Motor neuron (in vitro differentiated cells): ENCODE data around the gene INPP5A. TPM values are rescaled to one million over a fixed set of nuclear protein-coding genes. Genes with fewer than 3 reads are reported as not detected.
A peak's percentile ranks its signal among the peaks of the same experiment; 100 is the strongest.
"Not testable (repeated sequence)": the region's sequence is repeated elsewhere in the genome, so short reads cannot be mapped to it uniquely, and the experiment has no call there.

Experiments
- ATAC-seq, 8 experiments: fragments of 200-7000 bp; cut with Tn5 transposase; replicated peaks in 6 of 8; 2 replicates each; pipeline ENCODE4 v1.8.0; 2021; ENCODE audit warnings: mild to moderate bottlenecking in 8 of 8, moderate library complexity in 8 of 8
- H3K27ac ChIP-seq, 2 donors: fragments of 250-450 bp; sonication (Bioruptor Pico); 2 replicates each; pipeline ENCODE4 v1.9.0; 2021; ENCODE audit warnings: antibody characterized with exemption in 2 of 2, mild to moderate bottlenecking in 2 of 2, moderate library complexity in 1 of 2
- H3K4me1 ChIP-seq, 2 donors: fragments of 250-450 bp; sonication (Bioruptor Pico); replicated peaks in 1 of 2; 2 replicates each; pipeline ENCODE4 v1.6.1; 2021; ENCODE audit warnings: antibody characterized with exemption in 2 of 2, mild to moderate bottlenecking in 2 of 2, moderate library complexity in 1 of 2
- H3K4me3 ChIP-seq, 5 donors: fragments of 250-450 bp; sonication (Bioruptor Pico); 2 replicates each; pipeline ENCODE4 v1.9.0; 2021; ENCODE audit warnings: antibody characterized with exemption in 5 of 5, mild to moderate bottlenecking in 5 of 5, moderate library complexity in 4 of 5
- WGBS, 10 experiments: fragments of 450-650 bp; shearing (Covaris generic); methylation state at CpG; one replicate each; pipeline ENCODE4 v1.0.0; 2022; 5-methylcytosine and 5-hydroxymethylcytosine counted together
- in situ Hi-C, 9 experiments: fragments of 400-800 bp; cut with MboI; loops; one replicate each; pipeline ENCODE4 v1.15.0; 2021; ENCODE audit warnings: low sequenced_read_pairs in 9 of 9, low pct_unique_long_range_greater_than_20kb in 2 of 9; ENCODE audit not compliant: unreplicated experiment in 9 of 9
- total RNA-seq, 8 experiments: library from RNA; unstranded; fragments of 300-600 nt; gene quantifications; 2 replicates each; pipeline versions ENCODE4 v1.2.3 to v1.2.4, GENCODE V29; 2022

INPP5A gene
- total RNA-seq, 8 experiments from 2014 or later: 13.2 to 45.0 (median 17.9) TPM

- ATAC-seq, in situ Hi-C loops, H3K27ac ChIP-seq, H3K4me3 ChIP-seq: not testable (repeated sequence)
- H3K4me1 ChIP-seq: peaks cover 29 to 36% of the 10 kb centered on the region in 2 donors
- WGBS, 10 experiments: 80% methylated on average over 1 of the region's 9 CpGs; no CpG with 5 or more reads in 9 of the 10 experiments
These were observed 167.2 kb downstream of the INPP5A start for GRCh38 chr10:132704815-132705064.

- WGBS, 10 experiments: 89 to 100% (median 92%) methylated on average over 2 to 10 of the region's 15 CpGs; no CpG with 5 or more reads in 6 of the 10 experiments
- no peak overlapping the region for H3K27ac ChIP-seq
These were observed 167.6 kb downstream of the INPP5A start for GRCh38 chr10:132705173-132705572.

GRCh38 chr10:132705943-132706342 lies 168.4 kb downstream of the INPP5A start:
- Histone ChIP-seq H3K27ac (no peak overlapping the region), H3K4me3 (no peak overlapping the region), H3K4me1 (peaks cover 21 to 26% of the 10 kb centered on the region in 2 donors)
- 75 to 100% (median 100%) methylated on average over 1 of the region's 1 CpG; no CpG with 5 or more reads in 2 of the 10 experiments for WGBS, 10 experiments
- no peak for ATAC-seq
- in situ Hi-C loops: no loop called here

More at GRCh38 chr10:132705173-132705572, 167.6 kb downstream of the INPP5A start:
- Histone ChIP-seq H3K4me3 (no peak overlapping the region), H3K4me1 (peaks cover 25 to 31% of the 10 kb centered on the region in 2 donors)
- in situ Hi-C loops: no loop called here
- ATAC-seq: no peak

GRCh38 chr10:132706701-132707100 lies 169.1 kb downstream of the INPP5A start:
- peaks cover 13 to 26% of the 10 kb centered on the region in 2 donors for H3K4me1 ChIP-seq
- H3K4me3 ChIP-seq: no peak overlapping the region
- WGBS, 10 experiments: 80 to 100% (median 100%) methylated on average over 1 to 6 of the region's 11 CpGs; no CpG with 5 or more reads in 5 of the 10 experiments
- in situ Hi-C loops: no loop called here
- ATAC-seq: no peak
- H3K27ac ChIP-seq: no peak overlapping the region

- 50 to 100% (median 99%) methylated on average over 1 to 13 of the region's 14 CpGs; no CpG with 5 or more reads in 2 of the 10 experiments for WGBS, 10 experiments
- in situ Hi-C loops: no loop called here
- peaks cover 10 to 23% of the 10 kb centered on the region in 2 donors for H3K4me1 ChIP-seq
- H3K4me3 ChIP-seq: no peak overlapping the region
- no peak overlapping the region for H3K27ac ChIP-seq
- ATAC-seq: no peak
These were observed 169.7 kb downstream of the INPP5A start for GRCh38 chr10:132707121-132707775.

GRCh38 chr10:132707776-132708171 lies 170.2 kb downstream of the INPP5A start:
- ATAC-seq: no peak
- Histone ChIP-seq H3K4me3 (no peak overlapping the region), H3K4me1 (peaks cover 5 to 20% of the 10 kb centered on the region in 2 donors), H3K27ac (no peak overlapping the region)
- WGBS, 10 experiments: 82 to 100% (median 100%) methylated on average over 1 to 9 of the region's 15 CpGs; no CpG with 5 or more reads in 4 of the 10 experiments
- in situ Hi-C loops: no loop called here

GRCh38 chr10:132708441-132708840 lies 170.9 kb downstream of the INPP5A start:
- in situ Hi-C loops: no loop called here
- no peak for ATAC-seq
- H3K4me1 ChIP-seq: peaks cover 5 to 22% of the 10 kb centered on the region in 2 donors
- H3K27ac ChIP-seq: no peak overlapping the region
- no peak overlapping the region for H3K4me3 ChIP-seq
- WGBS, 10 experiments: 20 to 100% (median 83%) methylated on average over 1 to 6 of the region's 15 CpGs; no CpG with 5 or more reads in 4 of the 10 experiments

DNA sequence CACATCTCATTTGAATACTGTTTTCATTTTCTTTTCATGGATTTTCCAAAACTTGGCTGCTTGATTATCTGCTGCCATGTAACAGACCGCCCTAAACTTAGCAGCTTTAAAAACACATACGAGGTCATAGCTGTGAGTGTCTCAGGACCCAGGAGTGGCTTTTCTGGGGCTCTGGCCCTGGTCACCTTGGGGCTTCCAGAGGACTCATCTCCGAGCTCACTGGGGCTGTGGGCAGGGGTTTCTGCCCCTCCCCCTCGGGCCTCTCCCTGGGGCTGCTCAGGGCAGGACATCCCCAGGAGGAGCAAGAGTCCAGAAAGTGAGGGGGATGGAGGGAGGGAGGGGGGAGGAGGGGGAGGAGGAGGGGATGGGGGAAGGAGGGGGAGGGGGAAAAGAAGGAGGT lies 171.3 kb downstream of the INPP5A start:
- ATAC-seq: no peak
- H3K4me1 ChIP-seq: peaks cover 10 to 27% of the 10 kb centered on the region in 2 donors
- H3K4me3 ChIP-seq: no peak overlapping the region
- WGBS, 10 experiments: 80 to 100% (median 83%) methylated on average over 1 to 2 of the region's 4 CpGs; no CpG with 5 or more reads in 7 of the 10 experiments
- H3K27ac ChIP-seq: no peak overlapping the region
- in situ Hi-C loops: no loop called here

GRCh38 chr10:132709471-132709951 lies 171.9 kb downstream of the INPP5A start:
- 91 to 100% methylated on average over 1 to 7 of the region's 13 CpGs; no CpG with 5 or more reads in 8 of the 10 experiments for WGBS, 10 experiments
- H3K27ac ChIP-seq: no peak overlapping the region
- in situ Hi-C loops: no loop called here
- no peak for ATAC-seq
- no peak overlapping the region for H3K4me3 ChIP-seq
- peaks cover 16 to 32% of the 10 kb centered on the region in 2 donors for H3K4me1 ChIP-seq

DNA sequence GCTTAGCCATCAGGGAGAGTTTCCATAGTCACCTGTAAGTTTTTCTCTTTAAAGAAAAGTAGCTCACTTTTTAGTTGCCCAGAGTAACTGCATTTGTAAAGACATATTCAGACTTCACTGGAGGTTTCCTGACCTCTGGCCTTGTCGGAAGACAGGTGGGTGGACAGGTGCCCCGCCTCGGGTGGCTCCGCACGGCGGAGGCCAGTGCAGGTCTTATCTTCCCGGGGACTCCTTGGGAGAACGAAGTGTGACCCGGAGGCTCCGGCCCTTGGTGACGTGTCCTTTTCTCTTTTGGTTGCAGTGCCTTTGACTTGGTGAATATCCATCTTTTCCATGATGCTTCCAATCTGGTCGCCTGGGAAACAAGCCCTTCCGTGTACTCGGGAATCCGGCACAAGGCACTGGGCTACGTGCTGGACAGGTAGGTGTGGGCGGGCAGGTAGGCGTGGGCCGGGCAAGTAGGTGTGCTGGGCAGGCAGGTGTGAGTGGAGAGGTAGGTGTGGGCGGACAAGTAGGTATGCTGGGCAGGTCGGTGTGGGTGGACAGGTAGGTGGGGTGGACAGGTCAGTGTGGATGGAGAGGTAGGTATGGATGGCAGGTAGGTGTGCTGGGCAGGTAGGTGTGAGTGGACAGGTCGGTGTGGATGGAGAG lies 172.6 kb downstream of the INPP5A start:
- H3K4me3 ChIP-seq: no peak overlapping the region
- in situ Hi-C loops: no loop called here
- 80 to 100% (median 92%) methylated on average over 1 to 11 of the region's 22 CpGs; no CpG with 5 or more reads in 2 of the 10 experiments for WGBS, 10 experiments
- ATAC-seq: no peak
- peaks cover 22 to 37% of the 10 kb centered on the region in 2 donors for H3K4me1 ChIP-seq
- no peak overlapping the region for H3K27ac ChIP-seq

GRCh38 chr10:132710746-132711612 lies 173.4 kb downstream of the INPP5A start:
- in situ Hi-C loops: no loop called here
- no peak overlapping the region for H3K27ac ChIP-seq
- WGBS, 10 experiments: 94 to 100% (median 100%) methylated on average over 1 to 4 of the region's 18 CpGs; no CpG with 5 or more reads in 5 of the 10 experiments
- H3K4me3 ChIP-seq: no peak overlapping the region
- peaks cover 28 to 45% of the 10 kb centered on the region in 2 donors for H3K4me1 ChIP-seq
- peak in 1 of 8 experiments; percentile 4 for ATAC-seq

DNA sequence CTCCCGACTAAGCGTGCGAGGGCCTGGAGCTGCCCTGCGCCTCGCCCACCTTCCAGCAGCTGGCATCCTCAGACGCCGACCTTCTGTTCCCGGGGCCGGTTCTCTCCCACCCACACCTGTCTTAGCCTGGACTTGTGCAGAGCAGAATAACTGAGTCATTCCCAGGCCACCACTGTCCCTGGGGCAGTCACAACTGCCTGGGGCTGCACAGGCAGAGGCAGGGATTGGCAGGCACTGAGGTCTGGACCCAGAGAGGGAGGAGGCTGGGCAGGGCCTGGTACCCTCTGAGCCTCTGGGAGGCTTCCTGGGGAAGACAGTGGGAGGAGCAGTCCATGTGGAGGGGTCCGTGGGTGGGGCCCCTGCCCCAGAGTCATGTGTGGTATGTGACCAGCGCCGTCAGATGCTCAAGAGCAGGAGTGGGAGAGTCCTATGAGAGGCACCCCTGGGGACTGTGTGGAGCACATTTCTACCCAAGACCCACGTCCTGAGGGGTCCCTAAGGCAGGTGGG lies 174.1 kb downstream of the INPP5A start:
- 96 to 100% (median 100%) methylated on average over 2 to 8 of the region's 13 CpGs; no CpG with 5 or more reads in 7 of the 10 experiments for WGBS, 10 experiments
- H3K4me3 ChIP-seq: no peak overlapping the region
- in situ Hi-C loops: no loop called here
- ATAC-seq: no peak
- peaks cover 29 to 52% of the 10 kb centered on the region in 2 donors for H3K4me1 ChIP-seq
- no peak overlapping the region for H3K27ac ChIP-seq
